Activated effector memory CD4-positive, alpha-beta T cell treated with Interleukin-2 at 50 U/mL for 16 hours (primary cell): Measurements from ENCODE around the gene GRB14.

Experiments used
- DNase-seq: peaks from one replicate; pipeline ENCODE4 v3.0.0-alpha.2; 2020

GRB14 gene

GRCh38 chr2:164609790-164610189 is 11.5 kb downstream of the GRB14 start:
- no peak for DNase-seq

- no peak for DNase-seq
Measured at GRCh38 chr2:164606557-164606956, 14.7 kb downstream of the GRB14 start.

DNA sequence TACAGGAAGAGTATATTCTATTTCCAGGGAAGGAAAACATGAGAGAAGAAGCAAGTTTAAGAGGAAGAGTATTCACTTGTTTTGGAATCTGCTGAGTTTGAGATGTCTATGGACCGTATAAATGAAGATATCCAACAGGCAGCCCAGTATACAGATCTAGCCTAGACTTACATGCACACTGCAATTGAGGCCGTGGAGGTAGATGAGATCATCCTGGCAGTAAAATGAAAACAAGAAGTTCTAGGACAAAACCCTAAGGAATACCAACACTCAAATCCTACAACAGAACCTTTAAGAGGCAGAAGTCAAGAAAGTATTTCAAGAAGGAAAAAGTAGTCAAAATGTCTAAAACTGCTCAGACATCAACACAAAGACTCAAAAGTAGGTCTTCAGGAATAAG is 16.0 kb downstream of the GRB14 start:
- no peak for DNase-seq

DNA sequence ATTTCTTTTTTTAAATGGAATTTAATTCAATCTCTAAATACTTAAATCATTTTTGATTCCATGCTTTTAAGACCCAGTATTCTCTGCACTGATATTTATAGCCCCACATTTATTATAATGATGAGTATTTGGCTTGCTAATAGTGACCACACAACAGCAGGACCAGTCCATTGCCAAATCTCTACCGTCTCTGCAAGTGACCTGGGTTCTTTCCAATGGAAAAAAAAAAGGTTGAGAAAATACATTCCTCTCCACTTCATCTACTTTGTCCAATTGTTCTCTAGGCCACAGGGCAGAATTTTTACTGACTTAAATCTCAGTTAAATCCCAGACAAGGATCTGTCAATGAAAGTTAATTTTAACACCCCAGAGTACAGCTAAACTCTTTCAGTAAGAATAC is 20.5 kb downstream of the GRB14 start:
- DNase-seq: no peak

DNA sequence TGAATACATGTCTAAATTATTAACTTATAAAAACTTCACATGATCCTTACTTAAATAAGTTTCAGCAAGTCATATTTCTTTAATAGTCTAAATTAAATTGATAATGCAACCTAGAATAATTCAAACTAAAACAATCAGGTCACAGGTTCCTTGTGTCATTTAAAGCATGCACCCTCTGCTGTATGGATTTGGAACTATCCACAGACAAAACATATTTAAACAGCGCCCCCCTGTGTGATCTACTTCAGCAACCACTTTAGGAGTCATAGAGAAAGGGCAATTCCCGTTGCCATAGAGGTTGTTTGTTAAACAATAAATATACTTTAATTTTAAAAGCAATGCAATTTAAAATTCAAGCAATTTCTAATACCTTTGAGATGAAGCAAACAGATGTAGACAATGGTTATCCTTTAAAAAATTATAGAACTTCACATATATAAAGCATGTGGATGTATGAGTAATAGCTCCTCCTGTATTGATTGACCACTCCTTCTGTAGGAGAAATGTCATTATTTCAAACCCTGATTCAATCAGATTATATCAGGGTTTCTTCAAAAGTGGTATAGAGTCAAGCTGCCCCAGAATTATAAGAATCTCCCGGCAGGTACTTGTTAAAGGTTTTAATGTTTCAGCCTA is 21.2 kb downstream of the GRB14 start:
- DNase-seq: no peak

GRCh38 chr2:164597983-164598382 is 23.3 kb downstream of the GRB14 start:
- no peak for DNase-seq

DNA sequence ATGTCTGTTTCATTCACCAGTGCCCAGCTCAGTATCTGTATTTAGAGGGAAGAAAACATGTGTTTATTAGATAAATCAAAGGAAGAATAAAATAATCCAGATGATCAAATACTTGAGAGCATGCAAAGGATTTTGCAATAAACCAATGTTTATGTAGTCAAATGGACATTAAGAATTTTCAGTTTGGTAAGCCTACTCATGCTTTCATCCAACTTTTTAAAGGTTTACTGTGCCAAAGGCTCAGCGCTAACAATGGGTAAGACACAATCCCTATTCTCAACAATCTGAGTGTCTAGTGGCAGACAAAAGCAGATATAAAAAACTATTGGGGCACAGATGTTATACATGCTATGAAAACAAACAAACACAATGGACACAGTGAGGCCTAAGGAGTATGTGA is 26.3 kb downstream of the GRB14 start:
- no peak for DNase-seq

DNA sequence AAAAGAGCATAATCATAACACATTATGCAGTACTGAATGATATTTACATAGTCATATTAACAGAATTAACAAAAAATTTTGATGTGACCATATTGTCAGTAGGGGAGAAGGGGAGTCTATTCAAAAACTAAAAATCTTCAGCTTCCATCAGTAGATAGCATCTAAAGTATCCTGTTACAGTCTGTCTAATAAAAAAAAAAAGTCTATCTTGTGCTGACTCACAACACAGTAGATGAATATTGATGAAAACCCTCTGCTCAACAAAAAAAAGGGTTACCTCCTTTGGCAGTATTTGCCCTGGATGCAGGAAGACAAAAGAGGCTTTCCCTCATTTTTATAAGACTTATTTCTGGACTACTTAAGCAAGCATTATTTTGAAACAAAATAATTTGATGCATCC is 27.3 kb downstream of the GRB14 start:
- DNase-seq: no peak

DNA sequence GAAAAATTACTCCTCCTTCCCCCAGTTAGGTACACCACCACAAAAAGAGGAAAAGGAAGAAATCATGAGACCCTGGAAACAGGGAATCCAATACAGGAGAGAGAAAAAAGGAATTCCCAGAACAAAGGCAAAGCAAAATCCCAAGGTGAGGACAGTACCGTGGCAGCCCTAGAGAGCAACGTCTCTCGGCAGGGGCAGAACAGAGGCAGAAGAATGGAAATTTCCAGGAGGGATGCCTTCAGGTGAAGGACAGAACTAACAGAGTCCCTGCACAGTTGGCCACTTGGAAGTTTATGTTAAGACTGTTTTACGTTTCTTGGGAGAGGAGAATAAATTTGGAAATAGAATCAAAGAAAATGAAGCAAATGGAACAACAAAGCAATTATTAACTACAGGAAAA is 27.7 kb downstream of the GRB14 start:
- DNase-seq: no peak

DNA sequence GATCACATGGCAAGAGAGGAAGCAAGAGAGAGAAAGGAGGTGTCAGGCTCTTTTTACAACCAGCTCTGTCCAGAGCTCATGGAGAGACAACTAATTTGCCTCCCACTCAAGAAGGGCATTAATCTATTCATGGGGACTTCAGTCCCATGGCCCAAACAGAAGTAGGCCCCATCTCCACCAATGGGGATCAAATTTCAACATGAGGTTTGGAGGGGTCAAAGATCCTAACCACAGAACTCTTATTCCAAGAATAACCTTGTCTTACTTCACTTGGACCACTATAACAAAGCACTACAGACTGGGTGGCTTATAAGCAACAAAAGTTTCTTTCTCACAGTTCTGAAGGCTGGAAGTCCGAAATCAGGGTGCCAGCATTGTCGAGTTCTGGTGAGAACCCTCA is 31.8 kb downstream of the GRB14 start:
- DNase-seq: no peak

DNA sequence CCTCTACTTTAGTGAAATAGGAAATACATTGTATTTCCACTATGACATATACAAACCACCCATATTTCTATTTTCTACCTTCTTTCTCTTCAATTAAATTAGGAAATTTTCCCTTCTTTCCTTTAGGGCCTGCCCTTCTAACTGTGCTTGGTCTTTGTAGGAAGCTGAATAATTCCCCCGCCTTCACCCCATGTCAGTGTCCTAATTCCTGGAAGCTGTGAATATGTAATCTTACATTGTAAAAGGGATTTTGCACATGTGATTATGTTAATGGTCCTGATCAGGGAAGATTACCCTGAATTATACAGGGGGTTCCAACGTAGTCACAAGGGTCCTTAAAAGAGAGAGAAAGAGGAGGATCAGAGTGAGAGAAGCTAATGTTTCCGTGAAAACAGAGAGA is 40.2 kb downstream of the GRB14 start:
- DNase-seq: no peak

GRCh38 chr2:164574931-164575330 is 46.4 kb downstream of the GRB14 start:
- DNase-seq: no peak

DNA sequence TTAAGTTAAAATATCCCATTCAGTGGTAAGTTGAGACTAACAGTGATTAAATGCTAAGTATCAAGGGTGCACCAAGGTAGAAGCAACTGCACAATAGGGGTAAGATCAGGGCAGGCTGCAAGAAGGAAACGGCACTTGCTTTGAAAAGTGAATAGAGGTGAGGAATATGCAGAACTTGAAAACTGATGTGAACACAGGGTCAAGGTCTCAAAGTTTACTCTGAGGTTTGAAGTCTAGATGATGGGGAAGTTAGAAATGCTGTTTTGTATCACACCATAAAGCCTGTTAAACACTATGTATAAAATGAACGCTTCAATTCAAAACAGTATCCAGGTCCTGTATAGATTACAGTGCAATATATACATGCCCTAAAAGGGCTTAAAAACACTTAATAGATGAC is 50.8 kb downstream of the GRB14 start:
- DNase-seq: no peak

DNA sequence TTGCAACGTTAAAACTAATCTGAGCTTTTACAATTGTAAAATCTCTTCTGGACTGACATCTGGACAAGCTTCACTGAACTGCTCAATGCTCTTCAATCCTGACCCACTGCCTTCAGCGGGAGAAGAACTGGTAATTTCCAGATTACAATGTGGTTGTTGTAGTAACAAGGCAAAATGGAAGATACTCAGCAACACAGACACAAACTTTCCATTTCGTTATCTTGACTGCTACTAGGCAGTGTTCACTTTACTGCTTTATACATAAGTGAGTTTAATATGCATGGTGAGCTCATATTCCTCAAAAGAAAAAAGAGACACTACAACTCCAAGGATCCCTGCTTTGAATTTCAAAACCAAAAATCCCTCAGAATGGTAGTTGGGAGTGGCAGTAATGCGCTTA is 51.9 kb downstream of the GRB14 start:
- no peak for DNase-seq

DNA sequence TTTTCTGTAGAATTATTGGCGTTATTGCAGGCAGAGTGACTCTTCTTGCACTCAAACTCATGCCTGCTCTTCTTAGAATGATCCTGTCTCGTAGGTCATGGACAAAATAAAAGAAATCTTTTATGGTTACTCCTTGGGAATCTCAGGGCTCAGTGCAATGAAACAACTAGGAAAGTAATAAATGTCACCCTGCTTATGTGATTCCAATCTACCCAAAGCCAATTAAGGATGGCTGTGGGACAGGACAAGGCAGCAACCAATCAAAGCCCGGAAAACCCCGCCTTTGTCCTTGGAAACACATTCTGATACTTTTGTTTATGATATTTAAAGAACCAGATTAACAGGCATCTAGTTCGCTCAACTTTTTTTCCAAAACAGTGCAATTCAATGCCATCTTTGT is 53.0 kb downstream of the GRB14 start:
- no peak for DNase-seq

- no peak for DNase-seq
Measured at GRCh38 chr2:164567335-164567989, 53.8 kb downstream of the GRB14 start.

GRCh38 chr2:164565359-164565758 is 55.9 kb downstream of the GRB14 start:
- DNase-seq: no peak

GRCh38 chr2:164562666-164563065 is 58.6 kb downstream of the GRB14 start:
- no peak for DNase-seq

GRCh38 chr2:164561991-164562390 is 59.3 kb downstream of the GRB14 start:
- DNase-seq: no peak

DNA sequence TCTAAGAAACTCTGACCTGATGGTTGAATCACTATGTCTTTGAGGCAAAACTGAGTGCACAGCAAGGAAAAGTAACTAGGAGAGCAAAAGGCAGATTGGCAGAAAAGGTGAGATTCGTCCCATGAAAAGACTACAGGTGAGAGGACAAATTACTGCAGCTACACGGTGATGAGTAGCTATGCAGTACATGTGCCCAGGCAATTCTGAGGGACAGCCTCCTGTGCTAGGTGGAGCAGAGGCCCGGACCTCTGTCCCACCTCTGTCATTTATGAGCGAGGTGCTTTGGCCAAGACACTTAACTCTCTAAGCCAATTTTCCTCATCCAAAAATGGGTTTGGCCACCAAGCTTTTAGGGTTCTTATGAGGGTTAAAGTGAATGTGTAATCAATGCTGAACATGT is 59.9 kb downstream of the GRB14 start:
- DNase-seq: no peak

DNA sequence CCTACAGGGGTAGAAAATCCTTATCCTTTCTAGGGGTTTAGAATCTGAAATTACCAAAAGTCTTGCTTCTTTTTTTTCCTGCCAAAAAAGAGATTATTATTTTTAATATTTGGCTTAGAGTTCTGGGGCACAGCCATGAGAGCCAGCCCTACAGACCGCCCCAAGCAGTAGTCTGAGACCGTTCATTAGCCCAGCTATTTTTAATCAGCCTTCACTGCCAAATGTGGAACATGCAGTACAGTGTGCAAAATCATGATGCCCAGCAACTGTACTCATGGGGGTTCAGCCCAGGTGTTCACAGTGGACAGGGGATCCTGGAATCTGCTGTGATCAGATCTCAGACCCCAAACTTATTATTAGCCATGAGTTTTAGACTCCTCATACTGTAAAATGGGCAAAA is 60.4 kb downstream of the GRB14 start:
- no peak for DNase-seq

GRCh38 chr2:164560181-164560792 is 61.0 kb downstream of the GRB14 start:
- DNase-seq: no peak

GRCh38 chr2:164558450-164558849 is 62.8 kb downstream of the GRB14 start:
- DNase-seq: no peak

GRCh38 chr2:164554487-164554886 is 66.8 kb downstream of the GRB14 start:
- no peak for DNase-seq

GRCh38 chr2:164551519-164551918 is 69.8 kb downstream of the GRB14 start:
- DNase-seq: no peak
